Peyer's patch (tissue), 4 donors: ENCODE measurements around the gene EML3. TPM values are rescaled to one million over a fixed set of nuclear protein-coding genes. Genes with fewer than 3 reads are reported as not detected.
"Not testable (repeated sequence)": the region's sequence is repeated elsewhere in the genome, so short reads cannot be mapped to it uniquely, and the experiment has no call there.

Experiments used
- DNase-seq, 3 donors: peaks; one replicate each; pipeline ENCODE4 v3.0.0-alpha.2; 2017 to 2019
- H3K27ac ChIP-seq, 4 donors: fragments of 200-600 bp; sonication (generic); one replicate each; pipeline ENCODE4 v1.5.1; 2016 to 2019
- H3K27me3 ChIP-seq, 2 donors: fragments of 200-600 bp; sonication (generic); one replicate each; pipeline ENCODE4 v1.5.1; 2019
- H3K36me3 ChIP-seq, 3 donors: fragments of 200-600 bp; sonication (generic); one replicate each; pipeline ENCODE4 v1.5.1; 2016 to 2019
- H3K4me1 ChIP-seq, 4 donors: fragments of 200-600 bp; sonication (generic); one replicate each; pipeline ENCODE4 v1.5.1; 2016 to 2019
- H3K4me3 ChIP-seq, 4 donors: fragments of 200-600 bp; sonication (generic); 1 replicate in 3 of 4; 2 replicates in 1 of 4; pipeline ENCODE4 v1.5.1; 2016 to 2019; ENCODE audit warnings: mild to moderate bottlenecking in 1 of 4
- H3K9me3 ChIP-seq, 4 donors: fragments of 200-600 bp; sonication (generic); one replicate each; pipeline ENCODE4 v1.5.1; 2016 to 2019; ENCODE audit warnings: mild to moderate bottlenecking in 1 of 4
- POLR2A ChIP-seq, 2 donors: fragments of 450-650 bp; IDR thresholded peaks; one replicate each; pipeline ENCODE4 v1.5.1; 2017; ENCODE audit warnings: antibody characterized with exemption in 2 of 2, mild to moderate bottlenecking in 2 of 2, moderate library complexity in 2 of 2
- total RNA-seq, 4 donors: library from RNA; depleted of rRNA; stranded (reverse); fragments of >200 nt; gene quantifications; one replicate each; pipeline ENCODE4 v1.1.0, GENCODE V29; 2016
- TF ChIP-seq, protein P1 (sequence below), 6 experiments: fragments of 450-650 bp in 4 of 6; fragments of 200-600 bp in 2 of 6; sonication (generic) in 1 of 6; IDR thresholded peaks; one replicate each; pipeline ENCODE4 v1.5.1; 2017 to 2019; ENCODE audit warnings: antibody characterized with exemption in 6 of 6, mild to moderate bottlenecking in 3 of 6, moderate library complexity in 1 of 6

The EML3 gene
- total RNA-seq, 4 donors from 2014 or later = 41.3 to 128 (median 59.8) TPM

DNA sequence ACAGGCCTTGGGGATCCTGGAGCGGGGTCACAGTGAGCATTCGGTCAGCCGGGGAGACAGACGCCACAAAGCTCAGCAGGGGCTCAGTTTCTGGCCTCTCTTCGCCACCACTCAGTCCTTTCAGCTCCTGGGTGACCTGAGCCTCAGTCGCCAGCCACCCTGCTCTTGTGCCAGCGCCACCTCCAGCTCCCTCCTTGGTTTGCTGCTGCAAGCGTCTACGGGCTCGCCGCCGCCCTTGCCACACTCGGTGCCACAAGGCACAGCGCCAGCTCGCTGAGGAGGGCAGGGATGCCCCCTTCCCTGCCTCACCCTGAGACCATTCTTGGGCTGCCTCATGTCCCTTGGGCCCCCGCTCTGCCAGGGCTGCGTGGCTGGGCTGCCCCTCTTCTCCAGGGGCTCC lies 37.4 kb downstream of the EML3 start:
- DNase-seq = peak in 2 of 3 donors; percentile 61 to 69
- H3K36me3 ChIP-seq = peaks cover 0 to 48% (median 0%) of the 10 kb centered on the region in 3 donors
- peak overlapping the region; percentile 61 to 83 (median 68) for H3K4me3 ChIP-seq
- no peak for TF ChIP-seq POLR2A (IDR thresholded peaks at IDR 0.05)
- TF ChIP-seq, protein P1, sequence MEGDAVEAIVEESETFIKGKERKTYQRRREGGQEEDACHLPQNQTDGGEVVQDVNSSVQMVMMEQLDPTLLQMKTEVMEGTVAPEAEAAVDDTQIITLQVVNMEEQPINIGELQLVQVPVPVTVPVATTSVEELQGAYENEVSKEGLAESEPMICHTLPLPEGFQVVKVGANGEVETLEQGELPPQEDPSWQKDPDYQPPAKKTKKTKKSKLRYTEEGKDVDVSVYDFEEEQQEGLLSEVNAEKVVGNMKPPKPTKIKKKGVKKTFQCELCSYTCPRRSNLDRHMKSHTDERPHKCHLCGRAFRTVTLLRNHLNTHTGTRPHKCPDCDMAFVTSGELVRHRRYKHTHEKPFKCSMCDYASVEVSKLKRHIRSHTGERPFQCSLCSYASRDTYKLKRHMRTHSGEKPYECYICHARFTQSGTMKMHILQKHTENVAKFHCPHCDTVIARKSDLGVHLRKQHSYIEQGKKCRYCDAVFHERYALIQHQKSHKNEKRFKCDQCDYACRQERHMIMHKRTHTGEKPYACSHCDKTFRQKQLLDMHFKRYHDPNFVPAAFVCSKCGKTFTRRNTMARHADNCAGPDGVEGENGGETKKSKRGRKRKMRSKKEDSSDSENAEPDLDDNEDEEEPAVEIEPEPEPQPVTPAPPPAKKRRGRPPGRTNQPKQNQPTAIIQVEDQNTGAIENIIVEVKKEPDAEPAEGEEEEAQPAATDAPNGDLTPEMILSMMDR (IDR thresholded peaks at IDR 0.05) = no peak
- H3K4me1 ChIP-seq = peaks cover 0 to 27% (median 3%) of the 10 kb centered on the region in 4 donors
- H3K27me3 ChIP-seq = no peaks in the 10 kb centered on the region
- H3K9me3 ChIP-seq = no peaks in the 10 kb centered on the region
- peak overlapping the region in 3 of 4 donors; percentile 81 to 93 (median 89) for H3K27ac ChIP-seq

DNA sequence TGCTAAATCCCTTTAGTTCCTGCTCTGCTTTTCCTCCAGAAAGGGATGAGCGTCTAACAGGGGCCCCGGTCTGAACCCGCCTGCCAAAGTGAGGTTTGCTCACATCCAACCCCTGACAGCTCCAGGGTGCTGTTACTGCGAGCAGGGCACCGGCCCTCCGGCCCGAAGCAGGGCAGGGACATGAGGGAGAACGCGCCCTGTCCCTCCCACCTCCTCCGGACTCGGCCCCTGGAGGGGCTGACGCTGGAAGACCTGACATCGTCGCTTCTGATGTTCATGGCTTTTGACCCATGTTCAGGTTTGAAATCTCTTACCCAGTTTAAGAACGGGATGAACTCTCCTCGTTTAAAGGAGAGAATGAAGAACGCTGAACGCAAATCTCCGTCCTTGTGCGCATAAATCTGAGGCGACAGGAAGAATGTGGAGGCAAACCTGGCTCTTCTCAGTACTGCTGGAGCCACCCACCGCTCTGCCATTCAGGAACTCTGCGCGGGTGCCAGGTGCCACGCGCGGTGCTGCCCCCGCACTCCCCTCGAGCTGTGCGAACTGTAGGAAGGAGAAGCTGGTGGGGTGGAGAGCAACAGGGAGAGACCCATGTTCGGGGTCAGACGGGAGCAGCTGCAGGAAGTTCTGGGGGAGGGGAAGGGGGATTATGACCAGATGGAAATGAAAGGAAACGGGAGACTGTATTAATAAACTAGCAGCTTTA lies 38.1 kb downstream of the EML3 start:
- Histone ChIP-seq H3K4me1 (peaks cover 0 to 27% (median 3%) of the 10 kb centered on the region in 4 donors), H3K4me3 (peak overlapping the region; percentile 61 to 83 (median 68)), H3K36me3 (peaks cover 0 to 48% (median 0%) of the 10 kb centered on the region in 3 donors), H3K27ac (peak overlapping the region; percentile 81 to 93 (median 88)), H3K27me3 (no peaks in the 10 kb centered on the region), H3K9me3 (no peaks in the 10 kb centered on the region)
- DNase-seq = peak; percentile 37 to 63 (median 61)
- no peak for TF ChIP-seq POLR2A (IDR thresholded peaks at IDR 0.05)
- TF ChIP-seq, protein P1 (IDR thresholded peaks at IDR 0.05) = no peak

DNA sequence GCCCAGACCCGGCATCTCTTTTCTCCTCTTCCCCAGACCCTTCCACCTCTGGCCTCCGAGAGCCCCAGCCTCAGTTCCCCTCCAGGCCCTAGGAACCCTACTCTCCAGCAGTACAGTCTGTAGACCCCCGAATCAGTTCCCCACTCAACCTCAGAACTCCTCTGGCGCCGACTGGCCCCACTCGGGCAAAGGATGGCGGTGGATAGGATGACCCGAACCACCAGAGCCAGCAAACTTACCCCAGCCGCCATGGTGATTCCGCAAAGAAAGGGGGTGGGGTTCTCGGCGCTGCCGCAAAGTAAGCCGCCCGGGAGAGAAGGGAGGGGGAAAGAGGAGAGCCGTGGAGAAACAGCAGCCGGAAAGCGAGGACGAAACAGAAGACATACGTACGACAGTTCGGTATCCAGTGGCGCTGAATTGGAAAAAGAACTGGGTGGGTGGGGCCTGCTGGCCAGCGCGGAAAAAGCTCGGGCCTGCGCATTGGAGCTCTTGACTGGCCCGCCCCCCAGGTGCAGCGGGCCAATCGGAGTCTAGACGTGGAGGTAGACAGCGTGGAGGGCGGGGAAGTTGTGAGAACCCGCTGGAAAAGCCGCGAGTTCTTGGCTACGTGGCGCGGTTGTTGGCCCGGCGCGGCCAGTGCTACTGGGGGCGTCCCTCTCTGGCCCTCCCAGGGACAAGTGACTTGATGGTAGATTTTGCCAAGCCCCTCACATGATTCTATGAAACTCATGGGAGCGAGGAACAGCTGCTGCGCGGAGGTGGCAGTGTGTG lies 38.8 kb downstream of the EML3 start, which contains the start of gene EEF1G:
Gene EEF1G (minus strand): TSS at position 300 of the 771 bp plus-strand sequence. CDS start 49 bp downstream, at position 251.
- TF ChIP-seq POLR2A (IDR thresholded peaks at IDR 0.05) = peak; percentile 79 to 87
- TF ChIP-seq, protein P1 (IDR thresholded peaks at IDR 0.05) = peak in 1 of 6 experiments; percentile 6
- DNase-seq = peak; percentile 98 to 99 (median 98)
- H3K27ac ChIP-seq = peak within 1 kb of the TSS; percentile 82 to 93 (median 88)
- H3K36me3 ChIP-seq = peaks cover 0 to 49% (median 0%) of the 10 kb centered on the region in 3 donors
- no peaks in the 10 kb centered on the region for H3K9me3 ChIP-seq
- peaks cover 0 to 27% (median 3%) of the 10 kb centered on the region in 4 donors for H3K4me1 ChIP-seq
- no peaks in the 10 kb centered on the region for H3K27me3 ChIP-seq
- peak within 1 kb of the TSS; percentile 74 to 83 (median 79) for H3K4me3 ChIP-seq

DNA sequence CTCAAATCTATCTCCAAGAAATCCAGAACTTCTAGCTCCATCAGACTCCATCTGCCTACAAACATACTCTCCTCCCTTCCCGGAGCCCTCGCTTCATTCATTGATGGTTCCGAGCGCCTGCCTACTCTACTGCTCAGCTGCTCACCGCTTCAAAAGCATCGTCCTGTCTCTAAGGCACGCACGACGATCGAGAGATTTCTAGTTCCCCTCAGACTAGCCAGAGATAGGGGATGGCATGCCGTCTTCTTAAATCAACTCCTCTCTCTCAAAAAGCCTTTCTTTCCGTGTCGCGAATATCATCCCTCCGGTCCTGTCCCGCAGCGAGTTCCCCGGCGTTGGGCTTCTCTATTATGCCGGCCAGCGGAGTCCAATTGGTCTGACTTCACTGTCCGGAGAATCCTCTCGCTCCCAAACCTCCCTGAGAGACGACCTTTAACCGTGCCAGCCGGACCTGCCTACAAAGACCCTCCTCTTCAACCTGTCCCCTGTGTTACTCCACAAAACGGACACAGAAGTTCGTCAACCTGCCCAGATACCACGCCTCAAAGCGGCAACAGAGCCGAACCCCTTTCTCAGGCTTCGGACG lies 39.5 kb downstream of the EML3 start:
- H3K27ac ChIP-seq = peak overlapping the region; percentile 77 to 89 (median 80)
- H3K4me1 ChIP-seq = peaks cover 0 to 27% (median 3%) of the 10 kb centered on the region in 4 donors
- peaks cover 0 to 49% (median 0%) of the 10 kb centered on the region in 3 donors for H3K36me3 ChIP-seq
- TF ChIP-seq, protein P1 (IDR thresholded peaks at IDR 0.05) = no peak
- TF ChIP-seq POLR2A (IDR thresholded peaks at IDR 0.05) = no peak
- no peak for DNase-seq
- no peaks in the 10 kb centered on the region for H3K9me3 ChIP-seq
- no peaks in the 10 kb centered on the region for H3K27me3 ChIP-seq
- peak overlapping the region; percentile 74 to 83 (median 79) for H3K4me3 ChIP-seq

DNA sequence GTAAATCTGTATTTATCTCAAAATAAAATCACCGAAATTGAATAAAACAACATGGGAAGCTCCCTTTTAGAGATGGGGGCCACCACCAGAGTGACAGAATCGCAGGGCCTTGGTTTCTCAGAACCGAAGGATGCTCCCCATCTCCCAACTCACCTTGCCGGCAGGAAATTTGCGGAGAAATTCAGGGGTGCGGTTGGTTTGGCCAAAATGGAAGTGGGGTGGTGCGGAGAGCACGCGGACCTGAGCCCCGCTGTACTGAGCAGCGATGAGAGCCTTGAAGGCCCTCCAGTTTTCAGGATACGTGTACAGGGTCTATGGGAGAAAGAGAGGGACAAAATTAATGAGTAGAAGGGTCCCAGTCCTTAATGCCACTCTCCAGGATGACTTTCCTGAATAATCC lies 40.1 kb downstream of the EML3 start:
- no peaks in the 10 kb centered on the region for H3K9me3 ChIP-seq
- no peak for TF ChIP-seq POLR2A (IDR thresholded peaks at IDR 0.05)
- TF ChIP-seq, protein P1 (IDR thresholded peaks at IDR 0.05) = no peak
- H3K36me3 ChIP-seq = peaks cover 0 to 53% (median 0%) of the 10 kb centered on the region in 3 donors
- peak overlapping the region; percentile 74 to 83 (median 79) for H3K4me3 ChIP-seq
- peak in 1 of 3 donors; percentile 8 for DNase-seq
- H3K27me3 ChIP-seq = no peaks in the 10 kb centered on the region
- peak overlapping the region in 3 of 4 donors; percentile 78 to 89 (median 82) for H3K27ac ChIP-seq
- peaks cover 0 to 27% (median 3%) of the 10 kb centered on the region in 4 donors for H3K4me1 ChIP-seq

DNA sequence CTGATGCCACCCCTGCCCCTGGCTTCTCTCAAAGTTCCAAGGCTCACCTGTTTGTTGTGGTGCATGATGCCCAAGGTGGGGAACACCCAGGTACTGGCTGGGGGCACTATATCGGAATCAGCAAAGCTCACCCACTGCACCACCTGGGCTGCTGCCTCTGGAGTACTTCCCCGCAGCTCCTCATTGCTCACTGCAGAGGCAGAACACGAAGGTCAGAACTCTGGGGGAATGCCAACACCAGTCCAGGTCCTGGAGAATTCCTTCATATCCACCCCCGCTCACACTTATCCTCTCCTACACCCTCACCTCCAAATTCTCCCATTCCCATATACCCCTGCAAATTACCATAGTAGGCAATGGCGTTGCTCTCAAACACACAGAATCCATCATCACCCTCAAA lies 41.1 kb downstream of the EML3 start:
- not testable (repeated sequence) for H3K27ac ChIP-seq, H3K27me3 ChIP-seq, H3K4me3 ChIP-seq, H3K9me3 ChIP-seq
- Histone ChIP-seq H3K4me1 (peaks cover 0 to 27% (median 3%) of the 10 kb centered on the region in 4 donors), H3K36me3 (peaks cover 0 to 62% (median 0%) of the 10 kb centered on the region in 3 donors)
- DNase-seq = peak in 1 of 3 donors; percentile 11

DNA sequence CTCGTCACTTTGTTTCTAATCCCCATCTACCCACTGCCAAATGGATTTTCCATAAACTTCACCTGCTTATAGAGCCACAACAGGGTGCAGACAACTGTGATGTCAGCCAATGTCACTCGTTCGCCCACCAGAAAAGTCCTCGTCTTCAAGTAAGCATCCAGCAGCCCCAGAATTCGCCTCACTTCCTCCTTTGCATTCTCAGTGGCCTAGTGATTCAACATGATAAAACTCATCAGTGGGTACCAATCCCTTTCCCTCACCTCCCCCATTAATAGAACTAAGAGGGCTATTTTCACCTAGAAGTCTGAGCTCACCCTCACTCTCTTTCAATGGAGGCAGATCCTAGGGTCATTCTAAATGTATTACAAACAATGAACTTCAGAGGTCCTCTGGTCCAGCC lies 41.7 kb downstream of the EML3 start:
- H3K9me3 ChIP-seq, H3K27ac ChIP-seq, H3K4me3 ChIP-seq, DNase-seq, H3K27me3 ChIP-seq: not testable (repeated sequence)
- H3K36me3 ChIP-seq = peaks cover 0 to 62% (median 0%) of the 10 kb centered on the region in 3 donors
- H3K4me1 ChIP-seq = peaks cover 0 to 24% (median 3%) of the 10 kb centered on the region in 4 donors
